GM12878 (cell line): ENCODE results near the gene PRKCB.

ENCODE experiments used
- CTCF ChIP-seq, 3 experiments: IDR thresholded peaks in 2 of 3; conservative IDR thresholded peaks in 1 of 3; 2 replicates each; pipeline ENCODE4 v1.5.1; 2011; ENCODE audit warnings: low read depth in 3 of 3, low read length in 3 of 3, mild to moderate bottlenecking in 3 of 3, control low read depth in 2 of 3, moderate library complexity in 2 of 3, inconsistent platforms in 1 of 3, mixed read lengths in 1 of 3; ENCODE audit not compliant: control insufficient read depth in 2 of 3, insufficient read depth in 1 of 3; ENCODE audit errors: extremely low read depth in 1 of 3
- EZH2 ChIP-seq: IDR thresholded peaks from 2 replicates; pipeline ENCODE4 v1.6.1; 2012; ENCODE audit warnings: low read depth, mild to moderate bottlenecking, control low read depth, inconsistent platforms, low read length, borderline replicate concordance; ENCODE audit not compliant: control insufficient read depth
- FOS ChIP-seq: IDR thresholded peaks from 3 replicates; pipeline ENCODE4 v1.6.1; 2011; ENCODE audit warnings: borderline replicate concordance; ENCODE audit not compliant: insufficient read length; ENCODE audit errors: extremely low read depth
- IKZF1 ChIP-seq: fragments of 450-650 bp; conservative IDR thresholded peaks from 2 replicates; pipeline ENCODE4 v1.6.1; 2017; ENCODE audit warnings: antibody characterized with exemption, mild to moderate bottlenecking
- MXI1 ChIP-seq: fragments of 150-350 bp; IDR thresholded peaks from 2 replicates; pipeline ENCODE4 v1.6.1; 2011; ENCODE audit warnings: low read depth, mild to moderate bottlenecking, inconsistent platforms, low read length, improper control_type of control experiment
- NR2C2 ChIP-seq: IDR thresholded peaks from 2 replicates; pipeline ENCODE4 v1.6.1; 2011; ENCODE audit warnings: borderline replicate concordance, low read depth; ENCODE audit not compliant: control insufficient read depth, insufficient read length
- TARDBP ChIP-seq: IDR thresholded peaks from 2 replicates; pipeline ENCODE4 v1.6.1; 2016; ENCODE audit warnings: borderline replicate concordance
- TF ChIP-seq, protein P1 (sequence below): IDR thresholded peaks from 2 replicates; pipeline ENCODE4 v1.6.1; 2011; ENCODE audit warnings: low read depth, low read length, improper control_type of control experiment, borderline replicate concordance

- TF ChIP-seq CTCF (IDR thresholded peaks at IDR 0.05 in 2 of 3, conservative IDR thresholded peaks at IDR 0.05 in 1 of 3; ENCODE audit: control insufficient read depth in 2 of 3, extremely low read depth in 1 of 3, insufficient read depth in 1 of 3, low read depth in 3 of 3, low read length in 3 of 3) (no peak), MXI1 (no peak), NR2C2 (no peak), EZH2 (no peak), IKZF1 (no peak), FOS (no peak), TARDBP (no peak)
- TF ChIP-seq, protein P1, sequence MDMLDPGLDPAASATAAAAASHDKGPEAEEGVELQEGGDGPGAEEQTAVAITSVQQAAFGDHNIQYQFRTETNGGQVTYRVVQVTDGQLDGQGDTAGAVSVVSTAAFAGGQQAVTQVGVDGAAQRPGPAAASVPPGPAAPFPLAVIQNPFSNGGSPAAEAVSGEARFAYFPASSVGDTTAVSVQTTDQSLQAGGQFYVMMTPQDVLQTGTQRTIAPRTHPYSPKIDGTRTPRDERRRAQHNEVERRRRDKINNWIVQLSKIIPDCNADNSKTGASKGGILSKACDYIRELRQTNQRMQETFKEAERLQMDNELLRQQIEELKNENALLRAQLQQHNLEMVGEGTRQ: no peak
Observed at GRCh38 chr16:23979441-23979840, 143.7 kb downstream of the PRKCB start.
